Neural progenitor cell (in vitro differentiated cells): ENCODE measurements around the gene CABLES1. TPM values are rescaled to one million over a fixed set of nuclear protein-coding genes. Genes with fewer than 3 reads are reported as not detected.

Experiments used
- DNase-seq: peaks from one replicate; pipeline ENCODE4 v3.0.0-alpha.2; 2016; ENCODE audit warnings: low spot score
- H2AFZ ChIP-seq: fragments of 200-600 bp; sonication (generic); replicated peaks from 2 replicates; pipeline ENCODE4 v1.6.1; 2016; ENCODE audit warnings: antibody characterized with exemption
- H3F3A ChIP-seq: fragments of 200-600 bp; sonication (generic); 2 replicates; pipeline ENCODE4 v1.6.1; 2016; ENCODE audit warnings: antibody characterized with exemption, low read depth
- H3K27ac ChIP-seq: fragments of 200-600 bp; sonication (generic); 2 replicates; pipeline ENCODE4 v1.5.1; 2016; ENCODE audit warnings: mild to moderate bottlenecking
- H3K27me3 ChIP-seq: fragments of 200-600 bp; sonication (generic); 2 replicates; pipeline ENCODE4 v1.6.1; 2016; ENCODE audit warnings: mild to moderate bottlenecking, moderate library complexity
- H3K36me3 ChIP-seq: fragments of 200-600 bp; sonication (generic); 2 replicates; pipeline ENCODE4 v1.5.1; 2016
- H3K4me1 ChIP-seq: fragments of 200-600 bp; sonication (generic); 2 replicates; pipeline ENCODE4 v1.6.1; 2016; ENCODE audit warnings: mixed run types
- H3K4me2 ChIP-seq: fragments of 200-600 bp; sonication (generic); 2 replicates; pipeline ENCODE4 v1.6.1; 2016
- H3K4me3 ChIP-seq: fragments of 200-600 bp; sonication (generic); 2 replicates; pipeline ENCODE4 v1.5.1; 2016
- H3K79me2 ChIP-seq: fragments of 200-600 bp; sonication (generic); 2 replicates; pipeline ENCODE4 v1.6.1; 2016; ENCODE audit warnings: low read depth
- H3K9ac ChIP-seq: fragments of 200-600 bp; sonication (generic); 2 replicates; pipeline ENCODE4 v1.6.1; 2016
- H3K9me3 ChIP-seq: fragments of 200-600 bp; sonication (generic); 2 replicates; pipeline ENCODE4 v1.5.1; 2016; ENCODE audit warnings: low read depth
- H4K20me1 ChIP-seq: fragments of 200-600 bp; sonication (generic); 2 replicates; pipeline ENCODE4 v1.6.1; 2016; ENCODE audit warnings: low read depth
- H3K27ac Mint-ChIP-seq: 3 replicates; pipeline ENCODE4 v1.8.0; 2021; ENCODE audit warnings: mixed read lengths
- H3K27me3 Mint-ChIP-seq: 2 replicates; pipeline ENCODE4 v1.8.0; 2022; ENCODE audit warnings: low read depth, mild to moderate bottlenecking, inconsistent platforms, moderate library complexity, mixed read lengths; ENCODE audit not compliant: insufficient read depth
- H3K36me3 Mint-ChIP-seq: 3 replicates; pipeline ENCODE4 v1.8.0; 2021; ENCODE audit warnings: mixed read lengths
- H3K4me1 Mint-ChIP-seq: 3 replicates; pipeline ENCODE4 v1.8.0; 2021; ENCODE audit warnings: mixed read lengths
- H3K4me3 Mint-ChIP-seq: 3 replicates; pipeline ENCODE4 v1.8.0; 2021; ENCODE audit warnings: mild to moderate bottlenecking, moderate library complexity, mixed read lengths
- H3K9me3 Mint-ChIP-seq: 3 replicates; pipeline ENCODE4 v1.8.0; 2020; ENCODE audit warnings: mixed read lengths
- CTCF ChIP-seq: fragments of 200-600 bp; sonication (generic); IDR thresholded peaks from 2 replicates; pipeline ENCODE4 v1.5.1; 2017; ENCODE audit warnings: antibody characterized with exemption, mild to moderate bottlenecking
- EZH2 ChIP-seq: fragments of 200-600 bp; sonication (generic); IDR thresholded peaks from 2 replicates; pipeline ENCODE4 v1.6.1; 2017; ENCODE audit warnings: antibody characterized with exemption, mild to moderate bottlenecking, moderate library complexity
- EZH2phosphoT487 ChIP-seq: fragments of 200-600 bp; sonication (generic); IDR thresholded peaks from 2 replicates; pipeline ENCODE4 v1.6.1; 2017; ENCODE audit warnings: antibody characterized with exemption
- total RNA-seq: library from RNA; depleted of rRNA; stranded (reverse); fragments of >200 nt; gene quantifications from 2 replicates; pipeline ENCODE4 v1.2.3, GENCODE V29; 2015; ENCODE audit warnings: low replicate concordance

Gene CABLES1
- total RNA-seq, 1 donor from 2014 or later: 2.8 TPM

GRCh38 chr18:23302511-23302850 is 167.2 kb downstream of the CABLES1 start:
- H3K79me2 ChIP-seq: no peaks in the 10 kb centered on the region
- no peak for TF ChIP-seq EZH2phosphoT487
- TF ChIP-seq EZH2: no peak
- no peak for TF ChIP-seq CTCF
- H3K4me2 ChIP-seq: no peak overlapping the region
- peaks cover 3% of the 10 kb centered on the region for H3K27me3 Mint-ChIP-seq
- no peak overlapping the region for H3K27ac Mint-ChIP-seq
- H3K27ac ChIP-seq: no peak overlapping the region
- H3K36me3 Mint-ChIP-seq: peaks cover 3% of the 10 kb centered on the region
- DNase-seq: no peak
- H3K4me1 Mint-ChIP-seq: peaks cover 29% of the 10 kb centered on the region
- H3F3A ChIP-seq: no peaks in the 10 kb centered on the region
- no peak overlapping the region for H3K9ac ChIP-seq
- no peaks in the 10 kb centered on the region for H4K20me1 ChIP-seq
- H3K27me3 ChIP-seq: no peaks in the 10 kb centered on the region
- H3K4me1 ChIP-seq: no peaks in the 10 kb centered on the region
- H3K9me3 ChIP-seq: no peaks in the 10 kb centered on the region
- H3K9me3 Mint-ChIP-seq: no peaks in the 10 kb centered on the region
- no peak overlapping the region for H3K4me3 Mint-ChIP-seq
- H3K4me3 ChIP-seq: no peak overlapping the region
- H3K36me3 ChIP-seq: no peaks in the 10 kb centered on the region
- H2AFZ ChIP-seq: no peak overlapping the region

GRCh38 chr18:23302851-23303527 is 167.7 kb downstream of the CABLES1 start:
- H3K9me3 Mint-ChIP-seq: no peaks in the 10 kb centered on the region
- Histone ChIP-seq H3K36me3 (no peaks in the 10 kb centered on the region), H2AFZ (no peak overlapping the region), H3K9ac (no peak overlapping the region), H4K20me1 (no peaks in the 10 kb centered on the region), H3F3A (no peaks in the 10 kb centered on the region), H3K4me2 (no peak overlapping the region), H3K79me2 (no peaks in the 10 kb centered on the region), H3K4me3 (no peak overlapping the region), H3K27ac (no peak overlapping the region), H3K9me3 (no peaks in the 10 kb centered on the region), H3K4me1 (no peaks in the 10 kb centered on the region), H3K27me3 (no peaks in the 10 kb centered on the region)
- TF ChIP-seq EZH2phosphoT487: no peak
- TF ChIP-seq CTCF: no peak
- no peak for TF ChIP-seq EZH2
- H3K27me3 Mint-ChIP-seq: peaks cover 3% of the 10 kb centered on the region
- no peak for DNase-seq
- no peak overlapping the region for H3K27ac Mint-ChIP-seq
- H3K36me3 Mint-ChIP-seq: peaks cover 3% of the 10 kb centered on the region
- H3K4me1 Mint-ChIP-seq: peaks cover 29% of the 10 kb centered on the region
- H3K4me3 Mint-ChIP-seq: no peak overlapping the region

- no peak overlapping the region for H3K27ac ChIP-seq
- H3K36me3 Mint-ChIP-seq: peaks cover 3% of the 10 kb centered on the region
- no peak for DNase-seq
- no peaks in the 10 kb centered on the region for H3K9me3 ChIP-seq
- no peaks in the 10 kb centered on the region for H3K36me3 ChIP-seq
- no peak overlapping the region for H3K9ac ChIP-seq
- H3K79me2 ChIP-seq: no peaks in the 10 kb centered on the region
- no peak overlapping the region for H3K4me2 ChIP-seq
- no peaks in the 10 kb centered on the region for H3K4me1 ChIP-seq
- H3K4me3 Mint-ChIP-seq: no peak overlapping the region
- no peaks in the 10 kb centered on the region for H3K9me3 Mint-ChIP-seq
- no peaks in the 10 kb centered on the region for H3F3A ChIP-seq
- peaks cover 3% of the 10 kb centered on the region for H3K27me3 Mint-ChIP-seq
- no peaks in the 10 kb centered on the region for H3K27me3 ChIP-seq
- no peak overlapping the region for H3K4me3 ChIP-seq
- TF ChIP-seq CTCF (no peak), EZH2 (no peak), EZH2phosphoT487 (no peak)
- peaks cover 2% of the 10 kb centered on the region for H3K4me1 Mint-ChIP-seq
- H2AFZ ChIP-seq: no peak overlapping the region
- no peak overlapping the region for H3K27ac Mint-ChIP-seq
- no peaks in the 10 kb centered on the region for H4K20me1 ChIP-seq
These were observed 171.5 kb downstream of the CABLES1 start for GRCh38 chr18:23306822-23307221.
